Measurements from ENCODE around the gene DENND1B. TPM values are rescaled to one million over a fixed set of nuclear protein-coding genes. Genes with fewer than 3 reads are reported as not detected.

The DENND1B gene
- total and polyA plus RNA-seq, 4 donors, result 1.7 to 13.7 (median 7.9) TPM

DNA sequence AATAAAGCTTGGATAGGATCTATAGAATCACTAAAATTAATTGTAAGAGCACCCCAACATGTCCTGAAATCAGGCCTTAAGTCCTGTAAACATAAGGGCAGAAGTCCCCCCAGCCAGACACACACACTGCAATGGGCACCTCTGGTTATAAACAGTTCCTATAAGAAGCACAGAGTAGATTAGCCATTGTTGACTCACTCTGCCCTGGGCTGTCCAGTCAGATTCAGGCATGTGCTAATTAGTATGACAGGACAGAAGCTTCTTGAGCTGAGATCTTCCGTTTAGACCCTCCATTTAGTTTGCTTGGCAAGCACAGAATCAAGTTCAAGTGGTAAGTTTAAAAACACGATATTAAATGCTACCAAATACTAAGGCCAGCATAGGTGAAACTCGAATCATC, 11.8 kb upstream of the DENND1B start:
- 91% methylated on average over 3 of the region's 3 CpGs for WGBS
- TF ChIP-seq RAD21 (IDR thresholded peaks at IDR 0.05) (no peak), SP1 (IDR thresholded peaks at IDR 0.05) (no peak), FOXA2 (IDR thresholded peaks at IDR 0.05) (no peak), TAF1 (conservative IDR thresholded peaks at IDR 0.05) (no peak), EGR1 (IDR thresholded peaks at IDR 0.05; ENCODE audit: low read depth in 2 of 2) (no peak), HNF4A (conservative IDR thresholded peaks at IDR 0.05) (no peak), NR2F2 (IDR thresholded peaks at IDR 0.05) (no peak), RXRA (IDR thresholded peaks at IDR 0.05) (no peak)
- TF ChIP-seq, protein P1, sequence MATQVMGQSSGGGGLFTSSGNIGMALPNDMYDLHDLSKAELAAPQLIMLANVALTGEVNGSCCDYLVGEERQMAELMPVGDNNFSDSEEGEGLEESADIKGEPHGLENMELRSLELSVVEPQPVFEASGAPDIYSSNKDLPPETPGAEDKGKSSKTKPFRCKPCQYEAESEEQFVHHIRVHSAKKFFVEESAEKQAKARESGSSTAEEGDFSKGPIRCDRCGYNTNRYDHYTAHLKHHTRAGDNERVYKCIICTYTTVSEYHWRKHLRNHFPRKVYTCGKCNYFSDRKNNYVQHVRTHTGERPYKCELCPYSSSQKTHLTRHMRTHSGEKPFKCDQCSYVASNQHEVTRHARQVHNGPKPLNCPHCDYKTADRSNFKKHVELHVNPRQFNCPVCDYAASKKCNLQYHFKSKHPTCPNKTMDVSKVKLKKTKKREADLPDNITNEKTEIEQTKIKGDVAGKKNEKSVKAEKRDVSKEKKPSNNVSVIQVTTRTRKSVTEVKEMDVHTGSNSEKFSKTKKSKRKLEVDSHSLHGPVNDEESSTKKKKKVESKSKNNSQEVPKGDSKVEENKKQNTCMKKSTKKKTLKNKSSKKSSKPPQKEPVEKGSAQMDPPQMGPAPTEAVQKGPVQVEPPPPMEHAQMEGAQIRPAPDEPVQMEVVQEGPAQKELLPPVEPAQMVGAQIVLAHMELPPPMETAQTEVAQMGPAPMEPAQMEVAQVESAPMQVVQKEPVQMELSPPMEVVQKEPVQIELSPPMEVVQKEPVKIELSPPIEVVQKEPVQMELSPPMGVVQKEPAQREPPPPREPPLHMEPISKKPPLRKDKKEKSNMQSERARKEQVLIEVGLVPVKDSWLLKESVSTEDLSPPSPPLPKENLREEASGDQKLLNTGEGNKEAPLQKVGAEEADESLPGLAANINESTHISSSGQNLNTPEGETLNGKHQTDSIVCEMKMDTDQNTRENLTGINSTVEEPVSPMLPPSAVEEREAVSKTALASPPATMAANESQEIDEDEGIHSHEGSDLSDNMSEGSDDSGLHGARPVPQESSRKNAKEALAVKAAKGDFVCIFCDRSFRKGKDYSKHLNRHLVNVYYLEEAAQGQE (IDR thresholded peaks at IDR 0.05), result no peak
- TF ChIP-seq, protein P2, sequence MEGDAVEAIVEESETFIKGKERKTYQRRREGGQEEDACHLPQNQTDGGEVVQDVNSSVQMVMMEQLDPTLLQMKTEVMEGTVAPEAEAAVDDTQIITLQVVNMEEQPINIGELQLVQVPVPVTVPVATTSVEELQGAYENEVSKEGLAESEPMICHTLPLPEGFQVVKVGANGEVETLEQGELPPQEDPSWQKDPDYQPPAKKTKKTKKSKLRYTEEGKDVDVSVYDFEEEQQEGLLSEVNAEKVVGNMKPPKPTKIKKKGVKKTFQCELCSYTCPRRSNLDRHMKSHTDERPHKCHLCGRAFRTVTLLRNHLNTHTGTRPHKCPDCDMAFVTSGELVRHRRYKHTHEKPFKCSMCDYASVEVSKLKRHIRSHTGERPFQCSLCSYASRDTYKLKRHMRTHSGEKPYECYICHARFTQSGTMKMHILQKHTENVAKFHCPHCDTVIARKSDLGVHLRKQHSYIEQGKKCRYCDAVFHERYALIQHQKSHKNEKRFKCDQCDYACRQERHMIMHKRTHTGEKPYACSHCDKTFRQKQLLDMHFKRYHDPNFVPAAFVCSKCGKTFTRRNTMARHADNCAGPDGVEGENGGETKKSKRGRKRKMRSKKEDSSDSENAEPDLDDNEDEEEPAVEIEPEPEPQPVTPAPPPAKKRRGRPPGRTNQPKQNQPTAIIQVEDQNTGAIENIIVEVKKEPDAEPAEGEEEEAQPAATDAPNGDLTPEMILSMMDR (IDR thresholded peaks at IDR 0.05; ENCODE audit: low read depth, low read length, missing input control), result no peak
- TF ChIP-seq, protein P3, sequence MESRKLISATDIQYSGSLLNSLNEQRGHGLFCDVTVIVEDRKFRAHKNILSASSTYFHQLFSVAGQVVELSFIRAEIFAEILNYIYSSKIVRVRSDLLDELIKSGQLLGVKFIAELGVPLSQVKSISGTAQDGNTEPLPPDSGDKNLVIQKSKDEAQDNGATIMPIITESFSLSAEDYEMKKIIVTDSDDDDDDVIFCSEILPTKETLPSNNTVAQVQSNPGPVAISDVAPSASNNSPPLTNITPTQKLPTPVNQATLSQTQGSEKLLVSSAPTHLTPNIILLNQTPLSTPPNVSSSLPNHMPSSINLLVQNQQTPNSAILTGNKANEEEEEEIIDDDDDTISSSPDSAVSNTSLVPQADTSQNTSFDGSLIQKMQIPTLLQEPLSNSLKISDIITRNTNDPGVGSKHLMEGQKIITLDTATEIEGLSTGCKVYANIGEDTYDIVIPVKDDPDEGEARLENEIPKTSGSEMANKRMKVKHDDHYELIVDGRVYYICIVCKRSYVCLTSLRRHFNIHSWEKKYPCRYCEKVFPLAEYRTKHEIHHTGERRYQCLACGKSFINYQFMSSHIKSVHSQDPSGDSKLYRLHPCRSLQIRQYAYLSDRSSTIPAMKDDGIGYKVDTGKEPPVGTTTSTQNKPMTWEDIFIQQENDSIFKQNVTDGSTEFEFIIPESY (IDR thresholded peaks at IDR 0.05), result no peak
- Histone ChIP-seq H3K27me3 (ENCODE audit: control insufficient read depth in 4 of 4, insufficient read depth in 4 of 4, low read length in 3 of 4) (no peaks in the 10 kb centered on the region), H3K9ac (ENCODE audit: low read depth in 1 of 2, low read length in 2 of 2) (no peak overlapping the region), H3K9me3 (ENCODE audit: control insufficient read depth in 4 of 4, low read length in 3 of 4) (no peaks in the 10 kb centered on the region), H3K27ac (ENCODE audit: low read depth in 1 of 2, low read length in 2 of 2) (no peak overlapping the region), H3K4me3 (ENCODE audit: low read depth in 1 of 3, low read length in 3 of 3) (no peak overlapping the region), H3K4me1 (ENCODE audit: control insufficient read depth in 4 of 4, insufficient read depth in 4 of 4, low read length in 3 of 4) (no peaks in the 10 kb centered on the region), H3K36me3 (ENCODE audit: control insufficient read depth in 4 of 4, insufficient read depth in 3 of 4, low read depth in 1 of 4, low read length in 3 of 4) (no peaks in the 10 kb centered on the region)
- no peak for DNase-seq (ENCODE audit: low spot score)

DNA sequence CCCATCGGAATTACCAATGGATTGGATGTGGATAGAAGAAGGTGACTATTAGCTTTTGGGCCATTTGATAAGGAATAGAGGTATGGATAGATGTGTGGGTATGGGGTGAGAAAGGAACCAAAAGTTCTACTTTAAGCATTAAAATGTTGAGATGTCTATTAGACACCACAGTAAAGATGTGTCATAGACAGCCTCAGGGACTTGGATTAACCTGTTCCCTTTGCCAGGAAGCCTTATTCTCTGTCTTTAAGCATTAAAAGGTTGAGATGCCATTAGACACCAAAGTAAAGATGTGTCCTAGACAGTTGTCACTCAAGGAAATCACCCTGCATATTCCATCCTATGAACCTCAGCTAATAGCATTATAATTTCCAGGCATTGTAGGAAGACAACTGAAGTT, 11.0 kb upstream of the DENND1B start:
- Histone ChIP-seq H3K36me3 (ENCODE audit: control insufficient read depth in 4 of 4, insufficient read depth in 3 of 4, low read depth in 1 of 4, low read length in 3 of 4) (no peaks in the 10 kb centered on the region), H3K9me3 (ENCODE audit: control insufficient read depth in 4 of 4, low read length in 3 of 4) (no peaks in the 10 kb centered on the region), H3K9ac (ENCODE audit: low read depth in 1 of 2, low read length in 2 of 2) (no peak overlapping the region), H3K4me3 (ENCODE audit: low read depth in 1 of 3, low read length in 3 of 3) (no peak overlapping the region), H3K27ac (ENCODE audit: low read depth in 1 of 2, low read length in 2 of 2) (no peak overlapping the region), H3K27me3 (ENCODE audit: control insufficient read depth in 4 of 4, insufficient read depth in 4 of 4, low read length in 3 of 4) (no peaks in the 10 kb centered on the region), H3K4me1 (ENCODE audit: control insufficient read depth in 4 of 4, insufficient read depth in 4 of 4, low read length in 3 of 4) (no peaks in the 10 kb centered on the region)
- DNase-seq (ENCODE audit: low spot score), result no peak
- no peak for TF ChIP-seq EGR1 (IDR thresholded peaks at IDR 0.05; ENCODE audit: low read depth in 2 of 2)
- no peak for TF ChIP-seq NR2F2 (IDR thresholded peaks at IDR 0.05)
- TF ChIP-seq YY1 (IDR thresholded peaks at IDR 0.05), result no peak
- TF ChIP-seq HNF4G (IDR thresholded peaks at IDR 0.05), result no peak
- TF ChIP-seq, protein P3 (IDR thresholded peaks at IDR 0.05), result no peak
- 94% methylated on average over 1 of the region's 1 CpG for WGBS

All from liver (tissue), 9 donors.